ENCODE data around the gene UGCG. TPM values are rescaled to one million over a fixed set of nuclear protein-coding genes. Genes with fewer than 3 reads are reported as not detected.

Gene UGCG
- total and polyA plus RNA-seq, 9 of the 15 experiments (the other 6 are each of a cell fraction or from before 2014, with no cell fraction given), result 20.0 to 40.3 (median 29.2) TPM

DNA sequence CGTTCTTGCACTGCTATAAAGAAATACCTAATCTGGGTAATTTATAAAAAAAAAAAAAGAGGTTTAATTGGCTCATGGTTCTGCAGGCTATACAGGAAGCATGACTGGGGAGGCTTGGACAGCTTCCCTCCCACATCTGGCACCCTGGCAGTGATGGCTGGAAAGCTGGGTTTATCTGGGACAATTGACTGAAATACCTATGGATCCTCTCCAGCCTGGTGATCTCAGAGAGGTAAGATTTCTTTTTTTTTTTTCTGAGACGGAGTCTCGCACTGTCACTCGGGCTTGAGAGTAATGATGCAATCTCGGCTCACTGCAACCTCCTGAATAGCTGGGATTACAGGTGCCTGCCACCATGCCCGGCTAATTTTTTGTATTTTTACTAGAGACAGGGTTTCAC, 22.7 kb upstream of the UGCG start:
- Histone ChIP-seq H3K9ac (ENCODE audit: insufficient read depth in 1 of 2, low read depth in 2 of 2, low read length in 2 of 2) (no peak overlapping the region), H2AFZ (ENCODE audit: low read depth, low read length) (no peak overlapping the region), H4K20me1 (replicated peaks; ENCODE audit: control insufficient read depth, insufficient read depth, low read length) (no peaks in the 10 kb centered on the region), H3K36me3 (ENCODE audit: control insufficient read depth, insufficient read depth, low read length) (no peaks in the 10 kb centered on the region), H3K27ac (ENCODE audit: extremely low read depth, low read depth, low read length) (no peak overlapping the region), H3K9me3 (replicated peaks; ENCODE audit: control insufficient read depth, insufficient read depth, low read depth, low read length) (no peaks in the 10 kb centered on the region), H3K79me2 (ENCODE audit: control insufficient read depth, insufficient read depth, low read length) (no peaks in the 10 kb centered on the region), H3K4me3 (no peak overlapping the region), H3K4me2 (ENCODE audit: insufficient read depth, low read length) (no peak overlapping the region), H3K9me1 (ENCODE audit: control insufficient read depth, insufficient read depth, low read length) (no peaks in the 10 kb centered on the region), H3K27me3 (ENCODE audit: control insufficient read depth in 2 of 2, insufficient read depth in 2 of 2, low read length in 2 of 2) (no peaks in the 10 kb centered on the region), H3K4me1 (replicated peaks in 1 of 2; ENCODE audit: control insufficient read depth in 2 of 2, insufficient read depth in 2 of 2, low read length in 2 of 2) (peaks cover 0 to 15% of the 10 kb centered on the region in 2 experiments; a peak in 4 of 5 replicates)
- TF ChIP-seq, protein P1, sequence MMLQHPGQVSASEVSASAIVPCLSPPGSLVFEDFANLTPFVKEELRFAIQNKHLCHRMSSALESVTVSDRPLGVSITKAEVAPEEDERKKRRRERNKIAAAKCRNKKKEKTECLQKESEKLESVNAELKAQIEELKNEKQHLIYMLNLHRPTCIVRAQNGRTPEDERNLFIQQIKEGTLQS (IDR thresholded peaks at IDR 0.05), result peak; percentile 44
- TF ChIP-seq, protein P1 (CRISPR knock-in tag; conservative IDR thresholded peaks at IDR 0.05), result no peak
- TF ChIP-seq FOXA1 (IDR thresholded peaks at IDR 0.05; ENCODE audit: borderline replicate concordance) (no peak), KDM1A (IDR thresholded peaks at IDR 0.05) (no peak)
- no TSS peak for BruUV-seq (replicated peaks)
- in situ Hi-C loops (cut with MboI) (no loop called here), intact Hi-C loops (cut with micrococcal nuclease) (no loop called here)
- CTCF ChIA-PET (ENCODE audit: low intra/inter-chr PET ratio), result no interaction called here
- no peak for DNase-seq (ENCODE audit: extremely low read depth in 1 of 4, low spot score in 3 of 4)
- FAIRE-seq, result no peak
- no peak for ATAC-seq
- POLR2A ChIA-PET, result interaction anchor here (0.6 kb wide), 1 partner anchor 190 kb away, joined by 3 read pairs; no protein-coding TSS in a partner anchor
- WGBS (ENCODE audit: insufficient coverage, low coverage, missing lambda C conversion rate), result 74% methylated on average over 6 of the region's 6 CpGs

DNA sequence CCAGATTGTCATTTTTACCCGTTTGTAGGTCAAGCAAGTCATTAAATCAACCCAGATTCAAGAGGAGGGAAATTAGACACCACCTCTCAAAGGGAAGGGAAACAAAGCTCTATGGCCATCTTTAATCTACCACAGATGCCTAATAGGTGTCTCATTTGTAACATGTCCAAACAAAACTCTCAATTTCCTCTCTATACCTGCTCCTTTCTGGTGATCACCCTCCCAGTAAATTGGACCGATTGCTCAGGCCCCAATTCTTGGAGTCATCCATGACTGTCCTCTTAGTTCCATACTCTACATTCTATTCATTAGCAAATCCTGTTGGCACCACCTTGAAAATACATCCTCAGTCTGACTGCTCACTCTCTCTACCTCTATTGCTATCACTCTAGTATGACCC, 22.1 kb upstream of the UGCG start:
- in situ Hi-C loops (cut with MboI), result no loop called here
- WGBS (ENCODE audit: insufficient coverage, low coverage, missing lambda C conversion rate), result 25% methylated on average over 2 of the region's 2 CpGs
- FAIRE-seq (no peak), DNase-seq (ENCODE audit: extremely low read depth in 1 of 4, low spot score in 3 of 4) (no peak), ATAC-seq (no peak)
- Histone ChIP-seq H3K4me3 (no peak overlapping the region), H3K9me1 (ENCODE audit: control insufficient read depth, insufficient read depth, low read length) (no peaks in the 10 kb centered on the region), H2AFZ (ENCODE audit: low read depth, low read length) (no peak overlapping the region), H3K79me2 (ENCODE audit: control insufficient read depth, insufficient read depth, low read length) (no peaks in the 10 kb centered on the region), H3K27ac (ENCODE audit: extremely low read depth, low read depth, low read length) (no peak overlapping the region), H3K9me3 (replicated peaks; ENCODE audit: control insufficient read depth, insufficient read depth, low read depth, low read length) (no peaks in the 10 kb centered on the region), H4K20me1 (replicated peaks; ENCODE audit: control insufficient read depth, insufficient read depth, low read length) (no peaks in the 10 kb centered on the region), H3K36me3 (ENCODE audit: control insufficient read depth, insufficient read depth, low read length) (no peaks in the 10 kb centered on the region), H3K27me3 (ENCODE audit: control insufficient read depth in 2 of 2, insufficient read depth in 2 of 2, low read length in 2 of 2) (no peaks in the 10 kb centered on the region), H3K4me1 (replicated peaks in 1 of 2; ENCODE audit: control insufficient read depth in 2 of 2, insufficient read depth in 2 of 2, low read length in 2 of 2) (peaks cover 0 to 15% of the 10 kb centered on the region in 2 experiments; a peak in 4 of 5 replicates), H3K4me2 (ENCODE audit: insufficient read depth, low read length) (no peak overlapping the region), H3K9ac (ENCODE audit: insufficient read depth in 1 of 2, low read depth in 2 of 2, low read length in 2 of 2) (no peak overlapping the region)
- intact Hi-C loops (cut with micrococcal nuclease), result no loop called here
- BruUV-seq (replicated peaks), result no TSS peak
- POLR2A ChIA-PET, result interaction anchor here (0.7 to 0.9 kb wide), 3 partner anchors 11 to 952 kb away, joined by 3 read pairs; no protein-coding TSS in a partner anchor
- CTCF ChIA-PET (ENCODE audit: low intra/inter-chr PET ratio), result no interaction called here
- no peak for TF ChIP-seq HDAC8 (tag; IDR thresholded peaks at IDR 0.05)
- no peak for TF ChIP-seq ZNF507 (tag; conservative IDR thresholded peaks at IDR 0.05)
